C4-2B (cell line): ENCODE measurements around the gene MAPK14.
A peak's percentile ranks its signal among the peaks of the same experiment; 100 is the strongest.

Experiments
- H3K27ac ChIP-seq: fragments of 450-650 bp; 2 replicates; pipeline ENCODE4 v1.5.1; 2017
- CTCF ChIP-seq: fragments of 450-650 bp; conservative IDR thresholded peaks from 2 replicates; pipeline ENCODE4 v1.5.1; 2017; ENCODE audit warnings: mild to moderate bottlenecking
- ZFX ChIP-seq: fragments of 450-650 bp; IDR thresholded peaks from 2 replicates; pipeline ENCODE4 v1.6.1; 2017

MAPK14 gene

GRCh38 chr6:36069573-36069972 is 42.0 kb downstream of the MAPK14 start:
- no peak for TF ChIP-seq CTCF
- TF ChIP-seq ZFX, result no peak
- H3K27ac ChIP-seq, result no peak overlapping the region

GRCh38 chr6:36070252-36070651 is 42.6 kb downstream of the MAPK14 start:
- no peak for TF ChIP-seq ZFX
- TF ChIP-seq CTCF, result no peak
- H3K27ac ChIP-seq, result no peak overlapping the region

- no peak for TF ChIP-seq CTCF
- no peak for TF ChIP-seq ZFX
- no peak overlapping the region for H3K27ac ChIP-seq
Observed at GRCh38 chr6:36071281-36071680, 43.7 kb downstream of the MAPK14 start.

- TF ChIP-seq CTCF (no peak), ZFX (no peak)
- H3K27ac ChIP-seq, result no peak overlapping the region
Observed at GRCh38 chr6:36071714-36072113, 44.1 kb downstream of the MAPK14 start.

- TF ChIP-seq CTCF (no peak), ZFX (no peak)
- H3K27ac ChIP-seq, result no peak overlapping the region
Observed at GRCh38 chr6:36072681-36073080, 45.1 kb downstream of the MAPK14 start.

- no peak overlapping the region for H3K27ac ChIP-seq
- TF ChIP-seq CTCF (peak; percentile 19), ZFX (no peak)
Observed at GRCh38 chr6:36073587-36073986, 46.0 kb downstream of the MAPK14 start.

GRCh38 chr6:36075656-36076055 is 48.0 kb downstream of the MAPK14 start:
- H3K27ac ChIP-seq, result no peak overlapping the region
- TF ChIP-seq ZFX (no peak), CTCF (peak; percentile 62)
